Measurements from ENCODE around the gene MYO1G. TPM values are rescaled to one million over a fixed set of nuclear protein-coding genes. Genes with fewer than 3 reads are reported as not detected.

The MYO1G gene
- total and polyA plus RNA-seq, 4 donors: 0.56 to 3.9 (median 2.1) TPM

GRCh38 chr7:44922351-44922694 lies 56.5 kb downstream of the MYO1G start:
- no peak overlapping the region for H3K4me3 ChIP-seq (ENCODE audit: low read depth in 1 of 3, low read length in 3 of 3)
- H3K9me3 ChIP-seq (ENCODE audit: control insufficient read depth in 4 of 4, low read length in 3 of 4): no peaks in the 10 kb centered on the region
- TF ChIP-seq TAF1 (conservative IDR thresholded peaks at IDR 0.05): no peak
- no peak for TF ChIP-seq GABPA (IDR thresholded peaks at IDR 0.05 in 1 of 2, conservative IDR thresholded peaks at IDR 0.05 in 1 of 2)
- no peak for TF ChIP-seq YY1 (IDR thresholded peaks at IDR 0.05)
- no peak for TF ChIP-seq EGR1 (IDR thresholded peaks at IDR 0.05; ENCODE audit: low read depth in 2 of 2)
- no peak for TF ChIP-seq RAD21 (IDR thresholded peaks at IDR 0.05)
- TF ChIP-seq, protein P1, sequence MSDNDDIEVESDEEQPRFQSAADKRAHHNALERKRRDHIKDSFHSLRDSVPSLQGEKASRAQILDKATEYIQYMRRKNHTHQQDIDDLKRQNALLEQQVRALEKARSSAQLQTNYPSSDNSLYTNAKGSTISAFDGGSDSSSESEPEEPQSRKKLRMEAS (IDR thresholded peaks at IDR 0.05): no peak
- TF ChIP-seq REST (IDR thresholded peaks at IDR 0.05): no peak
- TF ChIP-seq, protein P2, sequence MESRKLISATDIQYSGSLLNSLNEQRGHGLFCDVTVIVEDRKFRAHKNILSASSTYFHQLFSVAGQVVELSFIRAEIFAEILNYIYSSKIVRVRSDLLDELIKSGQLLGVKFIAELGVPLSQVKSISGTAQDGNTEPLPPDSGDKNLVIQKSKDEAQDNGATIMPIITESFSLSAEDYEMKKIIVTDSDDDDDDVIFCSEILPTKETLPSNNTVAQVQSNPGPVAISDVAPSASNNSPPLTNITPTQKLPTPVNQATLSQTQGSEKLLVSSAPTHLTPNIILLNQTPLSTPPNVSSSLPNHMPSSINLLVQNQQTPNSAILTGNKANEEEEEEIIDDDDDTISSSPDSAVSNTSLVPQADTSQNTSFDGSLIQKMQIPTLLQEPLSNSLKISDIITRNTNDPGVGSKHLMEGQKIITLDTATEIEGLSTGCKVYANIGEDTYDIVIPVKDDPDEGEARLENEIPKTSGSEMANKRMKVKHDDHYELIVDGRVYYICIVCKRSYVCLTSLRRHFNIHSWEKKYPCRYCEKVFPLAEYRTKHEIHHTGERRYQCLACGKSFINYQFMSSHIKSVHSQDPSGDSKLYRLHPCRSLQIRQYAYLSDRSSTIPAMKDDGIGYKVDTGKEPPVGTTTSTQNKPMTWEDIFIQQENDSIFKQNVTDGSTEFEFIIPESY (IDR thresholded peaks at IDR 0.05): no peak
- no peak for TF ChIP-seq FOXA2 (IDR thresholded peaks at IDR 0.05)
- no peak for TF ChIP-seq FOXA1 (IDR thresholded peaks at IDR 0.05)
- H3K9ac ChIP-seq (ENCODE audit: low read depth in 1 of 2, low read length in 2 of 2): no peak overlapping the region
- no peak for DNase-seq (ENCODE audit: low spot score)
- H3K27ac ChIP-seq (ENCODE audit: low read depth in 1 of 2, low read length in 2 of 2): no peak overlapping the region
- peaks cover 0 to 2% (median 0%) of the 10 kb centered on the region in 4 donors for H3K27me3 ChIP-seq (ENCODE audit: control insufficient read depth in 4 of 4, insufficient read depth in 4 of 4, low read length in 3 of 4)
- no peaks in the 10 kb centered on the region for H3K36me3 ChIP-seq (ENCODE audit: control insufficient read depth in 4 of 4, insufficient read depth in 3 of 4, low read depth in 1 of 4, low read length in 3 of 4)
- H3K4me1 ChIP-seq (ENCODE audit: control insufficient read depth in 4 of 4, insufficient read depth in 4 of 4, low read length in 3 of 4): no peaks in the 10 kb centered on the region
- WGBS: 63% methylated on average over 8 of the region's 8 CpGs

GRCh38 chr7:44921607-44922350 lies 57.0 kb downstream of the MYO1G start:
- Histone ChIP-seq H3K9me3 (ENCODE audit: control insufficient read depth in 4 of 4, low read length in 3 of 4) (no peaks in the 10 kb centered on the region), H3K4me1 (ENCODE audit: control insufficient read depth in 4 of 4, insufficient read depth in 4 of 4, low read length in 3 of 4) (no peaks in the 10 kb centered on the region), H3K27ac (ENCODE audit: low read depth in 1 of 2, low read length in 2 of 2) (no peak overlapping the region), H3K36me3 (ENCODE audit: control insufficient read depth in 4 of 4, insufficient read depth in 3 of 4, low read depth in 1 of 4, low read length in 3 of 4) (no peaks in the 10 kb centered on the region), H3K4me3 (ENCODE audit: low read depth in 1 of 3, low read length in 3 of 3) (no peak overlapping the region), H3K27me3 (ENCODE audit: control insufficient read depth in 4 of 4, insufficient read depth in 4 of 4, low read length in 3 of 4) (peaks cover 0 to under 1% (median 0%) of the 10 kb centered on the region in 4 donors), H3K9ac (ENCODE audit: low read depth in 1 of 2, low read length in 2 of 2) (no peak overlapping the region)
- 37% methylated on average over 14 of the region's 14 CpGs for WGBS
- no peak for TF ChIP-seq HNF4A (conservative IDR thresholded peaks at IDR 0.05)
- TF ChIP-seq, protein P2 (IDR thresholded peaks at IDR 0.05): no peak
- TF ChIP-seq, protein P3, sequence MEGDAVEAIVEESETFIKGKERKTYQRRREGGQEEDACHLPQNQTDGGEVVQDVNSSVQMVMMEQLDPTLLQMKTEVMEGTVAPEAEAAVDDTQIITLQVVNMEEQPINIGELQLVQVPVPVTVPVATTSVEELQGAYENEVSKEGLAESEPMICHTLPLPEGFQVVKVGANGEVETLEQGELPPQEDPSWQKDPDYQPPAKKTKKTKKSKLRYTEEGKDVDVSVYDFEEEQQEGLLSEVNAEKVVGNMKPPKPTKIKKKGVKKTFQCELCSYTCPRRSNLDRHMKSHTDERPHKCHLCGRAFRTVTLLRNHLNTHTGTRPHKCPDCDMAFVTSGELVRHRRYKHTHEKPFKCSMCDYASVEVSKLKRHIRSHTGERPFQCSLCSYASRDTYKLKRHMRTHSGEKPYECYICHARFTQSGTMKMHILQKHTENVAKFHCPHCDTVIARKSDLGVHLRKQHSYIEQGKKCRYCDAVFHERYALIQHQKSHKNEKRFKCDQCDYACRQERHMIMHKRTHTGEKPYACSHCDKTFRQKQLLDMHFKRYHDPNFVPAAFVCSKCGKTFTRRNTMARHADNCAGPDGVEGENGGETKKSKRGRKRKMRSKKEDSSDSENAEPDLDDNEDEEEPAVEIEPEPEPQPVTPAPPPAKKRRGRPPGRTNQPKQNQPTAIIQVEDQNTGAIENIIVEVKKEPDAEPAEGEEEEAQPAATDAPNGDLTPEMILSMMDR (IDR thresholded peaks at IDR 0.05; ENCODE audit: low read depth, low read length, missing input control): peak; percentile 84
- TF ChIP-seq RAD21 (IDR thresholded peaks at IDR 0.05): peak; percentile 83 to 92
- TF ChIP-seq FOXA2 (IDR thresholded peaks at IDR 0.05): no peak
- TF ChIP-seq HNF4G (IDR thresholded peaks at IDR 0.05): no peak
- DNase-seq (ENCODE audit: low spot score): peak; percentile 97

All from liver (tissue), 9 donors.